Gastrocnemius medialis (tissue), 4 donors: Measurements from ENCODE around the gene PIGV.

Experiments used
- POLR2A ChIP-seq, 2 donors: fragments of 450-650 bp; IDR thresholded peaks; one replicate each; pipeline ENCODE4 v1.6.1; 2017; ENCODE audit warnings: antibody characterized with exemption in 2 of 2, mild to moderate bottlenecking in 2 of 2, moderate library complexity in 2 of 2
- TF ChIP-seq, protein P1 (sequence below), 5 experiments: fragments of 450-650 bp in 3 of 5; fragments of 200-600 bp in 2 of 5; sonication (generic) in 2 of 5; IDR thresholded peaks in 4 of 5; conservative IDR thresholded peaks in 1 of 5; 1 replicate in 4 of 5; 2 replicates in 1 of 5; pipeline ENCODE4 v1.5.1; 2016 to 2019; ENCODE audit warnings: antibody characterized with exemption in 5 of 5, mild to moderate bottlenecking in 3 of 5, moderate library complexity in 3 of 5

DNA sequence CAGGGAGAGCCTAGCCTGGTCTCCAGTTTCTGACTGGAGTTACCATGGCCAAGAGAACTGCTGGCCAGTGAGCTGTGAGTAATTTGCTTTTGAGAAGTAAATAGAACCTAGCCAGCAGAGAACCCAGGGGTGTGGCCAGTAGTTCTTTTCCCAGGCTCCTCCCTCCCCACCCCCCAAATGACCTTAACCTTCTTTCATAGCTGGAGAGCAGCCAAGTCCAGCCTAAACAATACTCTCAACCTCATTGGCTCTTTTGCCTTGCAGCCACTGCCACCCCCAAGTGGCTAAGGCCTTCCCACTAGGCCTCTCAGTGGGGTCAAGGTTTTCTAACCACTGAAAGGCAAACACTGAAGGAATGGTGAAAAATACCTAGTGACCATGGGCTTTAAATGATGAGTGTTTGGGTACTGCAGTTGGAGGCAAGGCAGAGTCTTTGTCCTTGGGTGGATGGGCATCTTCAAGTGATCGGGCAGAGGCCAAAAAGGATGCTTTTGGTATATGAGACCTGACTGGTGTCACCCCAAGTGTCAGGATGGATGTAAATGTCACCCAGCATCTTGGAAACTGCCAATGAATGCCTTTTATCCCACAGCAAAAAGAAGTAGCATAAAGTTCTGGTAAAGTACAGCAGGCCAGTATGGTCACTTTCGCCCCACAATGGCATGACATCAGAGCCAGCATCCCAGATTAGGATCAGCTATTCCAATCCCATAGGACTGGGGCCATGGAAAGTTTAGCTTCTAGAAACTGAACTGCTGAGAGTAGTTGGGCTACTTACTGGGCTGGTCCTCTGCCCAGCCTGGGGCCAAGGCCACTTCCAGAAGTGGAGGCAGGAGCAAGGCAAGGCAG, 3.5 kb upstream of the PIGV start:
- TF ChIP-seq, protein P1, sequence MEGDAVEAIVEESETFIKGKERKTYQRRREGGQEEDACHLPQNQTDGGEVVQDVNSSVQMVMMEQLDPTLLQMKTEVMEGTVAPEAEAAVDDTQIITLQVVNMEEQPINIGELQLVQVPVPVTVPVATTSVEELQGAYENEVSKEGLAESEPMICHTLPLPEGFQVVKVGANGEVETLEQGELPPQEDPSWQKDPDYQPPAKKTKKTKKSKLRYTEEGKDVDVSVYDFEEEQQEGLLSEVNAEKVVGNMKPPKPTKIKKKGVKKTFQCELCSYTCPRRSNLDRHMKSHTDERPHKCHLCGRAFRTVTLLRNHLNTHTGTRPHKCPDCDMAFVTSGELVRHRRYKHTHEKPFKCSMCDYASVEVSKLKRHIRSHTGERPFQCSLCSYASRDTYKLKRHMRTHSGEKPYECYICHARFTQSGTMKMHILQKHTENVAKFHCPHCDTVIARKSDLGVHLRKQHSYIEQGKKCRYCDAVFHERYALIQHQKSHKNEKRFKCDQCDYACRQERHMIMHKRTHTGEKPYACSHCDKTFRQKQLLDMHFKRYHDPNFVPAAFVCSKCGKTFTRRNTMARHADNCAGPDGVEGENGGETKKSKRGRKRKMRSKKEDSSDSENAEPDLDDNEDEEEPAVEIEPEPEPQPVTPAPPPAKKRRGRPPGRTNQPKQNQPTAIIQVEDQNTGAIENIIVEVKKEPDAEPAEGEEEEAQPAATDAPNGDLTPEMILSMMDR (IDR thresholded peaks at IDR 0.05 in 4 of 5, conservative IDR thresholded peaks at IDR 0.05 in 1 of 5) = no peak
- TF ChIP-seq POLR2A (IDR thresholded peaks at IDR 0.05) = no peak
